Ishikawa (cell line): ENCODE measurements around the gene LIG1.

Experiments used
- CEBPB ChIP-seq: IDR thresholded peaks from 2 replicates; pipeline ENCODE4 v1.6.1; 2012
- EP300 ChIP-seq: IDR thresholded peaks from 2 replicates; pipeline ENCODE4 v1.6.1; 2012; ENCODE audit warnings: borderline replicate concordance
- RAD21 ChIP-seq: IDR thresholded peaks from 2 replicates; pipeline ENCODE4 v1.6.1; 2012; ENCODE audit warnings: low read depth
- TF ChIP-seq, protein P1 (sequence below): IDR thresholded peaks from 2 replicates; pipeline ENCODE4 v1.6.1; 2012
- TF ChIP-seq, protein P2 (sequence below): IDR thresholded peaks from 2 replicates; pipeline ENCODE4 v1.6.1; 2012; ENCODE audit warnings: low read depth, mild to moderate bottlenecking

DNA sequence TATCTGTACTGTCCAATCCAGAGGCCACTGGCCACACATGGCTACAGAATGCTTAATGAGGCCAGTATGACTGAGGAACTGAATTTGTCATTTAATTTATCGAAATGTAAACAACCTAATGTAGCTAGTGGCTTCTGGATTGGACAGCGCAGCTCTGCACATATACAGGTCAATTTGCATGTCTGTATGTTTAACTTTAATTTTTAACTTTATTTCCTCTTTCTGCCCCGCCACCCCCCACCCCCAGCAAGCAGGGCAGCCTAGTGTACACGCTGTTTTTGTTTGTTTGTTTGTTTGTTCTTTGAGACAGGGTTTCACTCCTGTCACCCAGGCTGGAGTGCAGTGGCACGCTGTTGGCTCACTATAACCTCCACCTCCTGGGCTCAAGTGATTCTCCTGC lies 15.9 kb upstream of the LIG1 start:
- TF ChIP-seq, protein P1, sequence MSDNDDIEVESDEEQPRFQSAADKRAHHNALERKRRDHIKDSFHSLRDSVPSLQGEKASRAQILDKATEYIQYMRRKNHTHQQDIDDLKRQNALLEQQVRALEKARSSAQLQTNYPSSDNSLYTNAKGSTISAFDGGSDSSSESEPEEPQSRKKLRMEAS, result no peak
- TF ChIP-seq EP300, result no peak
- TF ChIP-seq CEBPB, result no peak
- no peak for TF ChIP-seq RAD21
- TF ChIP-seq, protein P2, sequence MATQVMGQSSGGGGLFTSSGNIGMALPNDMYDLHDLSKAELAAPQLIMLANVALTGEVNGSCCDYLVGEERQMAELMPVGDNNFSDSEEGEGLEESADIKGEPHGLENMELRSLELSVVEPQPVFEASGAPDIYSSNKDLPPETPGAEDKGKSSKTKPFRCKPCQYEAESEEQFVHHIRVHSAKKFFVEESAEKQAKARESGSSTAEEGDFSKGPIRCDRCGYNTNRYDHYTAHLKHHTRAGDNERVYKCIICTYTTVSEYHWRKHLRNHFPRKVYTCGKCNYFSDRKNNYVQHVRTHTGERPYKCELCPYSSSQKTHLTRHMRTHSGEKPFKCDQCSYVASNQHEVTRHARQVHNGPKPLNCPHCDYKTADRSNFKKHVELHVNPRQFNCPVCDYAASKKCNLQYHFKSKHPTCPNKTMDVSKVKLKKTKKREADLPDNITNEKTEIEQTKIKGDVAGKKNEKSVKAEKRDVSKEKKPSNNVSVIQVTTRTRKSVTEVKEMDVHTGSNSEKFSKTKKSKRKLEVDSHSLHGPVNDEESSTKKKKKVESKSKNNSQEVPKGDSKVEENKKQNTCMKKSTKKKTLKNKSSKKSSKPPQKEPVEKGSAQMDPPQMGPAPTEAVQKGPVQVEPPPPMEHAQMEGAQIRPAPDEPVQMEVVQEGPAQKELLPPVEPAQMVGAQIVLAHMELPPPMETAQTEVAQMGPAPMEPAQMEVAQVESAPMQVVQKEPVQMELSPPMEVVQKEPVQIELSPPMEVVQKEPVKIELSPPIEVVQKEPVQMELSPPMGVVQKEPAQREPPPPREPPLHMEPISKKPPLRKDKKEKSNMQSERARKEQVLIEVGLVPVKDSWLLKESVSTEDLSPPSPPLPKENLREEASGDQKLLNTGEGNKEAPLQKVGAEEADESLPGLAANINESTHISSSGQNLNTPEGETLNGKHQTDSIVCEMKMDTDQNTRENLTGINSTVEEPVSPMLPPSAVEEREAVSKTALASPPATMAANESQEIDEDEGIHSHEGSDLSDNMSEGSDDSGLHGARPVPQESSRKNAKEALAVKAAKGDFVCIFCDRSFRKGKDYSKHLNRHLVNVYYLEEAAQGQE, result no peak
